ENCODE measurements around the gene MRNIP.
A peak's percentile ranks its signal among the peaks of the same experiment; 100 is the strongest.

The MRNIP gene

DNA sequence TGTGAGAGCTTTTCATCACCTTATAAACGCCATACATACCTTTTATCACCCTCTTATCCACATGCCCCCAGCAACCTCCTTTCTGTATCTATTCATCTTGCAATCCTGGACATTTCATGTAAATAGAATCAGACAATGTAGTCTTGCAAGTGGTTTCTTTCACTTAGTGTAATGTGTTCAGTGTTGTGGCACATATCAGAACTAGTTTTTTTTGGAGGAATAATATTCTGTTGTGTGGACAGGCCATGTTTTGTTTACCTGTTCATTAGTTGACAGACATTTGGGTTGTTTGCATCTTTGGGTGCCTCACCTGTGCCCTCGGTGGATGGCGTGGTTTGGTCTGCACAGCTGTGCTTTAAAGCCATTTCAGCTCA, 36.6 kb downstream of the MRNIP start:
- DNase-seq (ENCODE audit: low read depth in 2 of 2), result no peak

DNA sequence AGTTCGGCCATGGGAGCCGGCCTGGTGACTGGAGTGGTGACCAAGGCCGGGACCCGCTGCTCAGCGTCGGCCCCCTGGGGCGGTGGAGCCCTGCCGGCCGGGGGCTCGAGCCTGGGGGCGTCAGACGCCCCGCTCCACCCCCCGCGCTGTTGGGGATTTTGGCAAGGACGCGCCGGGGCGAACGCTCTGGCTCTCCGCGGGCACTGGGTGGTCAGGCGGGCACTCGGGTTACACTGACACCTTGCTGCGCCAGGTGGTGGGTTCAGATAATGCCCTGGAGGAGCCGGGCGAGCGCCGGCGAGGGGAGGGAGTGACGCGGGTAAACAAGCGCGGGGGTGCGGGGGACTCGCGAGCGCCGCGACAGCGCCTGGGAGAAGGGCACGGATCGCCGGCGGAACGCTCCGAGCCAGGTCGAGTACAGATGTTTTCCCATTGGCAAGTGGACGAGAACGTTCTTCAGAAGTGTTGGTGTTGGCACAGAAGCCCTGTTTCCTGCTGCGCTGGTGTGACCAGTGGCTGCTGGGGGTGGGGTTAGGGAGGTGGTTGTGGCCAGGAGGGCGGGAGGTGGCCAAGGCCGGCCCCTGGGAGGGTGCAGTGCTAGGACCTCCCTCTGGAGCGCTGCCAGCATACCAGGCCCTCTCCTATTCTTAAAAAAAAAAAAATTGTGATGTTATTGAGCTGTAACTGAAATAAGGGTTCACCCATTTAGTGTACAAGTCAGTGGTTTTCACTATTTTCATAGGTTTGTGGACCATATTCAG, 37.1 kb downstream of the MRNIP start:
- peak; percentile 76 to 83 for DNase-seq (ENCODE audit: low read depth in 2 of 2)

DNA sequence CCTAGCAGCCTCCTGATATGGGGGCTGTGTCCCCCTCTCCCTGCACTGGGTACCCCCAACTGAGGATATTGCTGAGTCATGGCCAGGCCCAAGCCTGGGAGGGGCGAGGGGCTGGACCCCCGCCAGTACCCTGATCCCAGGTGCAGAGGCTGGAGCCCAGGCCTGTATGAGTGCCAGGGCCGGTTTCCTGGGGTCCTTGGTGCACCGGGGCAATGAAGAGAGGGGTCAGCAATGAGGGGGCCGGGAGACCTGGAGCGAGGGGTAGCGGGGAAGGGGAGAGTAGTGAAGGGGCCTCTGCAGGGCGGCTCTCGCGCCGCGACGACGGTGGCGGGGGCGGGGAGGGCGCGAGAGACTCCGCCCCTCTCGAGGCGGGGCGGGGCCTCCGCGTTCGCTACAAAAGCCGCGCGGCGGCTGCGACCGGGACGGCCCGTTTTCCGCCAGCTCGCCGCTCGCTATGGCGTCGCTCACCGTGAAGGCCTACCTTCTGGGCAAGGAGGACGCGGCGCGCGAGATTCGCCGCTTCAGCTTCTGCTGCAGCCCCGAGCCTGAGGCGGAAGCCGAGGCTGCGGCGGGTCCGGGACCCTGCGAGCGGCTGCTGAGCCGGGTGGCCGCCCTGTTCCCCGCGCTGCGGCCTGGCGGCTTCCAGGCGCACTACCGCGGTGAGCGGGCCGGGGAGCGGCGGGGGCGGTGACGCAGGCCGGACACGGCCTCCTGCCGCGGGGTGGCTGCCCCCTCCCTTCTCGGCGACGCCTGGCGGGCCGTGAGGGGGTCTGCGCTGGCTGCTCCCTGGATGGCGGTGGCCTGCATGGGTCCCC, 37.9 kb downstream of the MRNIP start, which contains the start of gene SQSTM1:
TSS of gene SQSTM1 (plus strand) at position 423 of the 815 bp plus-strand sequence. CDS start at position 455, 32 bp downstream.
- DNase-seq (ENCODE audit: low read depth in 2 of 2), result peak; percentile 73 to 76

DNA sequence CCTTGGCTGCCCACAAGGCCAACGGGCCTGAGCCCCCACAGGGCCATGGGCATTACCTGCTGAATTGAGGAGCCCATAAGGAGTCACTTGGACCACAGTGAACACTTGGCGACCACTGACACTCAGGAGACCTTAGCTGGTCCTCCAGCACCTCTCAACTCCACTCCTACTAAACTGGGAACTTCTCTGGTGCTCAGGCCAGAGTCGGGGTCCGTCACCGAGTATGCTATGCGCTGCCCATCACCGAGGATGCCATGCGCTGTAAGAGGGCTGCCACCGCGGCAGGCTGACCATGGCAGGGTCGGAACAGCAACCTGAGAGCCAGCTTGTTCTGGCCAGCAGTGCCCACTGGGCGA, 38.5 kb downstream of the MRNIP start:
- DNase-seq (ENCODE audit: low read depth in 2 of 2), result no peak

DNA sequence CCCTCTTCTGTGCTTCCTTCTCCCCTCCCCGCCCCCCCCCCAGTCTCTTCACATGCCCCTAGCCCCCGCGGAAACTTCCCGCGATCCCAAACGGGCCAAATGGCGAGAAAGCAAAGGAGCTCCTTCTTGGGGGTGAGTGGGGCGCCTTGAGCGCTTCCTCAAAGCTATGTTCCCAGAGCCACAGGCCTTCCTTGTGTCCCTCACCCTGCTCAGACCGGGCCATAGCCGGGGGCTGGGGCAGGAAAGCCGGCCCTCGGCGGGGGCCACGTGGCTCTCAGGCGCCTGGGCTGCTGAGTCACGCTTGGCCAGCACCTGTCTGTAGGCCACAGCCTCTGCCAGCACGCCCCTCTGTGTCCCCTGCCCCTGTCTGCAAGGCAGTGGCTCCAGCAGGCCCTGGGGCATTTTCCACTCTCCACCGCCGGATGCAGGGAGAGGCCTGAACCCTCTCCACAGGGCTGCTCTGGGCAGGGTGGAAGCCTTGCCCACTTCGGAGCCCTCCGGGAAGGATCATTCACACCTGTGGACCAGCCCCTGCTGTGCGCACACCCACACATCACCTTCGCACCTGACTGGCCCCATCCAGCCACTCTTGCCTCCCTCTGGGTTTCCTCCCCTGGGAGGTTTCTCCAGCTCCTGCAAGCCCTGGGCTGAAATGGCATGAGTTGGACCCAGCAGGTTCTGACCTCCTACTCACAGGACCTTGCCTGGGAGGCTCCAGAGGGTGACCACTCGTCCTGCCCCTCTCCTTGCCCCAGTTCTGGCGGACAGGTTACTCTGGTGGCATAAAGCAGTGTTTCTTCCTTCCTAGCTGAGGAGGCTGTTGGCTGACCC, 39.1 kb downstream of the MRNIP start:
- DNase-seq (ENCODE audit: low read depth in 2 of 2), result no peak

DNA sequence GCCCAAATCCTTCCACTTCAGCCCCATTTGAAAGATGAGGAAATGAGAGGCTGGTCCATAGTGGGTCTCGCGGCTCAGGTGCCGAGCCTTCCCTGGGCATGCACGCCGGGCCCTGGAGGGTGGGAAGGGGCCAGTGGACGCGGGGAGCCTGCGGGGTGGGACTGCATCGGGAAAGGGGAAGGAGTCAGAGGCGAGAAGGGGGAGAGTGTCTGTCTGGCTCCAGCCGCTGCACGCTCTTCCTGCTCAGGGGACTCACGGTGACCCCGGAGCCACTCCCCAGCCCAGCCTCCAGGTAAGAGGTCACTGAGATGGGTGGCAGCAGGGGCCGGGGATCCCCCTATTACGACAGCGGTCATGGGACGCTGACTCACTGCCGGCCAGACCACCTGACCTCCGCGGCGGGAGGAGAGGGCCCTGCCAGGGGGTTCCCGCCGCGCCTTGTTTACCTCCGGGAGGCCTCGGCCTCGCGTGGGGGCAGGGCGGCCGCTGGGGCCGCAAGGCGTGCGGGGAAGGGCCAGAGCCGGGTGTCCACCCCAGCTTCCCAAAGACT, 39.8 kb downstream of the MRNIP start:
- peak; percentile 65 to 77 for DNase-seq (ENCODE audit: low read depth in 2 of 2)

DNA sequence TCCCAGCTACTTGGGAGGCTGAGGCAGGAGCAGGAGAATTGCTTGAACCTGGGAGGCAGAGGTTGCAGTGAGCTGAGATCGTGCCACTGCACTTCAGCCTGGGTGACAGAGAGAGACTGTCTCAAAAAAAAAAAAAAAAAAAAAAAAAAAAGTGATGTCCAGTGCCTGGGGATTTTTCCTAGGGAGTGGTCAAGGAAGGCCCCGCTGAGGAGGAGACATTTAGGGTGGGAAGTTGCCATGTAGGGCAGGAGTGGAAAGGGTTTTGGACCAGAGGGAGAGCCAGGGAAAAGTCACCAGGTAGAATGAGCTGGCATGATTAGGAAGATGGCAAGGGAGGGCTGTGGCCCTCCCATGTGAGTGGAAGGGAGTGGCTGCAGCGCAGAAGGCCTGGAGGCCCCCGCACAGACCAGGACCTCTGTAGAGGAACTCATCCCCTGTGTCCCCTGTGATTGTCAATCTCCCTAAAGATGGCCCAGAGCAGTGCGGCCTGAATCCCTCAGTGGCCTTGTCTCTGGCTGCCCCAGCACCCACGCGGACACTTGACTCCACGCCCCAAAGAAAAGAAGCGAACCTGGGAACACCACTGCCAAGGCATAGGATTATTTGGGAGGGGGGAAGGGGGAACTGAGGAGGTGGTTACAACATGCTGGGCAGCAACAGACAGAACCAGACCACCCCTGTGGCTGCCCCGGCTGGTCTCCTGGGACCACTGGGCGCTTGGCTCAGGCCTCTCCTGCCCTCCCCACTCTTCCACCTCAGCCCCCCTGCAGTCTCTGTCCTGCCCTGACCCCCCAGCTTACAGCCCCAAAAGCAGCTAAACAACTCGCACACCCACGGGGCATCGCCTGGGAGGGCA, 40.5 kb downstream of the MRNIP start:
- no peak for DNase-seq (ENCODE audit: low read depth in 2 of 2)

DNA sequence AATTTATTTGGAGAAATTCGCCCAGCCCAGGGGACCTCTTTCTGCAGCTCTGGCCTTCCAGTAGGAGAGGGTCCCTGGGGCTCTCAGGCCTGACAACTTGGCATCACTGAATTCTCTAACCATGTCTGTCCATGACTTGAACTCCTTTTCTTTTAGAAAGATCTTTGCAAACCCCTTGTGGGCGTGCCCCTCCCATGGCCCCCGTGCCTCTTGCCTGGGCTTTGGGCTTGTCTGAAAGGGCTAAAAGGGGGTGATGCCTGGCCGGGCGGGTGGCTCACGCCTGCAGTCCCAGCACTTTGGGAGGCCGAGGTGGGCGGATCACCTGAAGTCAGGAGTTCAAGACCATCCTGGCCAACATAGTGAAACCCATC, 41.2 kb downstream of the MRNIP start:
- no peak for DNase-seq (ENCODE audit: low read depth in 2 of 2)

DNA sequence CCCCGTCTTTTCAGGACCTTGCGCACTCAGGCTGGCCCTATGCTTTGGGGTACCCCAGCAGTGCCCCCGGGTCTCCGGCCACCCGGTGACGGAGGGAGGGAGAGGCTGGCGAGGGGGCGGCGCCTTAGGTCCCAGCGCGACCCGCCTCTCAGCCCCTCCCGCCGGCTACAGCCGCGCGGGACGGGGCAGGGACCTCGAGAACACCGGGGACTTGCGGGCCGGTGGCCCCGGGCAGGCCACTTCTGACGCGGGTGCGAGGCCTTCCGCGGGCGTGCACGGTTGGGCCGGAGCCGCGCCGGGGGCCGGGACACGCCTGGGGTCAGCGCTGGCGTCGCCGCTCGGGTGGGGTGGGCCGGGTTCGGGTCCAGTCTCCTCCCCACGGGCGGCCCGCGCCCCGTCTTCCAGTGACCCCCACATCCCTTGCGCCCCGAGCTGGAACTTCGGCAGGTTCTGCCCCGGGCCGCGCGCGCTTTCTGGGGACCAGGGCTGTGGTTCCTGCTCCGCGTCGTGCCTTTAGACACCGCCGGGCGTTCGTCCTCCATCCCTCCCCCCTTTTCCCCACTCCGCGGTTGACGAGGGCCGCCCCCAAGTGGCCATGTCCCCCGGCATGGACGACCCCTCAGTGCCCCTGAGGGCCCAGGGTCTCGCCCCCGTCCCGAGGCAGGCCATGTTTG, 41.7 kb downstream of the MRNIP start:
- no peak for DNase-seq (ENCODE audit: low read depth in 2 of 2)

DNA sequence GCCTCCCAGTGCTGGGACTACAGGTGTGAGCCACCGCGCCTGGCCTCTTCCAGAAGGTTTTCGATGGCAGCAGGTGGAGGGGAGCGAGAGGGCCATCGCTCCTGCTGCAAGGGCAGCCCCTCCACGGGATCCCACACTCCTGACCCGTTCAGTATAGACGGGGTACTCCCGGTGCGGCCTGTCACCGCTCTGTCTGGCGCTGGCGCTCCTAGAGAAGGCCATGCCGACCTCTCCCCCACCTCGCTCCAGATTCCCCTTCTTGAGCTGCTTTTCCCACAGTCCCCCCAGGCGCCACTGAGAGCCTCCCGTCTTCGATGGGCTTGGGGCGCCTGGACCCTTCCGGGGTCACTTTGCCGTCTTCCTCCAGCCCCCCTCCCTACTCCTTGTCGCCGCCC, 42.2 kb downstream of the MRNIP start:
- no peak for DNase-seq (ENCODE audit: low read depth in 2 of 2)

DNA sequence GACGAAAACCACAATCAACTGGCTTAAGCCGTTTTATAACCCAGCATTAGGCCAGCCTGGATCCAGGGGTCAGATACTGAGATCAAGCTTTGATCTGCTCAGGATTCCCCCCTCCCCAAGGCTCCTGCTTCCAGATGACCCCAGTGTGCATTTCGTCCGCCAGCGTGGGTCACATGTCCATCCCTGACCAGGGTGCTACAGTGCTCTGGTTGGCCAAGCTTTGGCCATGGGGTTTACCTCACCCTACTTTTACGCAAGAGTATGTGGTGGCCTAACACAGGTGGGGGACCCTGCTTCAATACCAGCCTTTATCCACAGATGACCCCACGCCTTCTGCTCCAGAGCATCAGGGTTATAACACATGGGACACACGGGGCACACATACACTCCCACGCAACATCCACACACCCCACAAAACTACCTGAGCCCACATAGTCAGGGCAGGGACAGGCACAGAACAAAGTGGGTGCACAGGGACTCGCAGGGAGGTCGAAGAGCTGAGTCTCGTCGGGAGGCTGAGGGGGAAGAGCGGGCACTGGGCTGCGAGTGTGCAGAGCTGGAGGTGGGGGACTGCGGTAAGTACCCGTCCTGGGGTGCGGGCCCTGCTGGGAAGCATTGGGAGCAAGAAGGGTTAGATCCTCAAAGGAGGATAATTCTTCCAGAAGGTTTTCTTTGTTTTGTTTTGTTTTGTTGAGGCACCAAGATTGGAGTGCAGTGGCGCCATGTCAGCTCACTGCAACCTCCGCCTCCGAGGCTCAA, 42.9 kb downstream of the MRNIP start:
- no peak for DNase-seq (ENCODE audit: low read depth in 2 of 2)

DNA sequence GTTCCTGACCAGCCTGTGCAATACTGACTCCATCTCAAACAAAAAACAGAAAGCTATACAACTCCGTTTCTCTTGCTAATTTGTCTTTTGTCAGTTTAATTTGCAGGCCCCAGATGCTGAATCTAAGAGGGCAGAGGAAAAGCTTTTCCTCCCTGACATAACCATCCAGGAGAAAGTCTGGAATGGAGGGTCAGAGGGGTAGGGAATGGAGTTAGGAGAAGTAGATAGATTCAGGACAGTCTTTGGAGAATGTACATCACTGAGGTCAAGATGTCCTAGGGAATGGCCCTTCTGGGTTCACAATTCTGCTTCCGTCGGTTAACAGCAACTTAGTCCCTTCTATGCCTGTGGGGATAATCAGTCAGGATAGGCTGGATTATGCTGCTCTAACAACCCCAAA, 44.5 kb downstream of the MRNIP start:
- DNase-seq (ENCODE audit: low read depth in 2 of 2), result no peak

DNA sequence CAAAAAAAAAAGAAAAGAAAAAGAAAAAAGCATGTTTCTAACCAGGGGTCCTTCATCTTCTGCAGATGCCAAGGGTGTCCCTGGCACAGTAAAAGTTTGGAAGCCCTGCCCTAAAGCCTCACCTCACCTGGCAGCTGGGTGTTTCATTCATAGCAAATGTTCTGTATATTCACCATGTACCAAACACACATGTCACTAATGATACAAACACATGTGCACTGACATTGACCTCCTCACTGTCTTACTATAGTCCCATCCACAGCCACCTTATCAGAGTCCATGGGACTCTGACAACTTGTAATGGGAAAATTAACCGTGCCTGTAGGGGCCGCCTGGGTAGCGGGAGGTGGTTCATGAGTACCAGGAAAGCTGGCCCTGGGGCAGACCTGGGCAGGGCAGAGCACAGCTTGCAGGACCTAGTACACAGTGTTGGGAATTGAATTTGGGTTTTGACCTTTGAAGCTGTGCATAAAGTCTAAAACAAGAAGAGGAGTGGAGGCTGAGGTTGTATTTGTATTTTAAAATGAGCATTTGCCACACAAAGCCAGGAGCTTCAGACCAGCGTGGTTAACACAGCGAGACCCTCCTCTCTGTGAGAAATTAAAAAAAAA, 45.5 kb downstream of the MRNIP start:
- no peak for DNase-seq (ENCODE audit: low read depth in 2 of 2)

DNA sequence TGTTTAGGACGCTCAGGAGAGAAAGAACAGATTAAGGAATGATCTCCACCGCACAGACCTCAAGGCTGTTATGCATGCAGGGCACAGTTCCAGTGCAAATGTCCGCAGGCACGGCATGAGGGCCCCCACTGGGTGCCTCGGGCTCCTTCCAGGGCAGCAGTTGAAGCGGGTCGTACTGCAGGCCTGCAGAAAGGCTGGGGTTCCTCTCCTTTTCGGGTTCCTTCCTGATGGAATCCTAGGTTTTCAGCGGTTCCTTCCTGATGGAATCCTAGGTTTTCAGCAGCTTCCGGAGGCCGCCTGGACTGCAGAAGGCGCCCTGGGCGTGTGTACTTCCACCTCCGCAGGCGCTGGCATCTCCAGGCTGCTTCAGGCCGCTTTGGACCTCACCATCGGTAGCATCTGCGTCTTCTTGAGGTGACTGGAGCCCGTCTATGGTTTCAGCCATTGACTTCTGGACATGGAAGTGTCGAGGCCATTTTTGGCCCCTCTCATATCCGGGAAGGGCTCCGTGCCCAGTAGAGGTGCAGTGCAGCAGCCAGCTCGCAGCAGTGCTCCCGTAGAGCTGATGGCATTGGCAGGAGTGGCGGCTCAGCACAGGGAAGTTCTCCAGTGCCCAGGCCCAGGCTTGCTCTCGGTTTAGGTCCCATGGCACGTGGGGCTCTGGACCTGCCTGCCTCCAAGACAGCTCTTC, 46.3 kb downstream of the MRNIP start:
- DNase-seq (ENCODE audit: low read depth in 2 of 2), result no peak

DNA sequence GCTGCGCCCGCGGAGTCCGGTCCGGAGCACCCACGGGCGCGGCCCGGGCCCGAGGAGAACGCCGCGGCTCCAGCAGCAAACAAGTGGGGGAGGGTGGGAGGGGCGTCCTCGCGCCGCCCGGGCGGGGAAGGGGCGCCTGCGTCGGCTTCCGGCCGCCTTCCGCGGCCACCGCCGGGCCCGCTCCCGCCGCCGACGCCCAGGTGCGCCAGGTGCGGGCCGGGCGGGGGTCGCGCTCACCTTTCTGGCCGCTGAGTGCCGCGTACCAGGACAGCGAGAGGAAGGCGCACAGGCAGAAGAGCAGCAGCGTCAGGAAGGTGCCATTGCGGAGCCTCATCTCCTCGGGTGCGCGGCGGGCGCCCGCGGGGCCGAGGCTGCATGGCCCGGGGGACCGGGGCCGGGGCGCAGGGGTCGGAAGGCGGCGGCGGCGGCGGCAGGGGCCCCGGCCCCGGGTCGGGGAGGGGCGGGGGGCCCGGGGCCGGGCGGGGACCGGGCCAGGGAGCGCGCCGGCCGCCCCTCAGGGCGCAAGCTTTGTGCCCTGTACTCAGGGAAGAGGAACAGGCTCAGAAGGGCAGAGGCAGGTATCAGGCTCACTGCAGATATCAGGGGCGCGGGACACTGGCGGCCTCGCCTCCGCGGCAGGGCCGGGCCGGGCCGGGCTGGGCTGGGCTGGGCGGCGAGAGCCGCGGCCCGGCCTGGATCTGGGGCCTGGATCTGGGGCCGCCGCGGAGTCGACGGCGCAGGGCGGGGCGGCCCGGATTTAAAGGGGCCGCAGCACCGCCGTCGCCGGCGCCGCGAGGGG, 52.2 kb downstream of the MRNIP start, which contains the start of gene MGAT4B:
TSS of gene MGAT4B (minus strand) at position 617 of the 799 bp plus-strand sequence. CDS start at position 334, 283 bp downstream.
- DNase-seq (ENCODE audit: low read depth in 2 of 2), result no peak

DNA sequence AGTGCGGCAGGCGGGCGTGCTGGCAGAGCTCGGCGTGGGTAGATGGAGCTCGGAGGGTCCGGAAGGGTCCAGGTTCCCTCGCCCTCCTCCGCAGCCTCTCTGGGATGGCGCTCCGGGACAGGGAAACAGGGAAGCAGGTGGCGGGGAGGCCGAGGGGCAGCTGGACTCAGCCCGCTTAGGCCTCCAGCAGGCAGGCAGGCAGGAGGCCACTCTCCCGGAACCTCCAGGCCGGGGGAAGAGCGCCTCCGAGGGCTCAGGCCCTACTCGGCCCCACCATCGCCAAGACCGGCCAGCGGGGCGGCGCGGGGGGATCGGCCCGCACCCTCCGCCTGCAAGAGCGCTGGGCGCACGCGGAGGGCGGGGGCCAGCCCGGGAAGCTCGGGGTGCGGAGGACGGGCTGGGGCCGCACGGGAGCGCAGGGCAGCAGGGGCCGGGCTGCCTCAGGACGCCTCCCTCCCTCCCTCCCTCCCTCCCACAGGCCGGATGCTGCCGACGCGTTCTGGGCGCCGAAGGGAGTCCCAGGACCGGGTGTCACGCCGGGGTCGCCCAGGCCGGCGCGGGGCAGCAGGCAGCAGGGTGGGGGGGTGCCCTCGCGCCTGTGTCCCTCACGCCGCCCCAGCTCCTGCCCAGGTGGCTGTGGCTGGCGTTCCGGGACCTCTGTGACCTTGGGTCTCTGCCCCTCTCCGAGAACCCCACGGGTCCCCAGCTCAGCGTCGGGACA, 52.9 kb downstream of the MRNIP start:
- no peak for DNase-seq (ENCODE audit: low read depth in 2 of 2)

DNA sequence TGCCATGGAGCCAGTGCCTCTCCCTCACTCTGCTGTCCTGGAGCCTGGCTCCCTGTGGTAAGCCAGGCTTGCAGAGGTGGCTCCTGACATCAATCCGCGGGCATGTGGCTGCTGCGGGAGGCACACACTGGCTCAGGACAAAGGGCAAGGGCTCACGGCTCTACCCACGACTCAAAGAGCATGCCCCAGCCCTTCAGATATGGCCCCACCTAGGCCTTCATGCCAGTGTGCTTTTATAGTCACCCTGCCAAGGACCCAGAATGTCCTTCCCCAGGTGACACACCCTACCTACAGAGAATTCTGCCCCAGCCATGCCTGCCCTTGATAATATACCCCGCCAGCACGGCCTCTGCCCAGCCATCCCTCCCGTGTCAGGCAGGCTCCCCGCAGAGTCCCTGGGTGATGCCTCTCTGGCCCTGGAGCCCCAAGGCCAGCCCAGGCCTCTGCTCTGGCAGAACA, 53.5 kb downstream of the MRNIP start:
- no peak for DNase-seq (ENCODE audit: low read depth in 2 of 2)
